Measurements from ENCODE around the gene ZMYM2.

Gene ZMYM2

DNA sequence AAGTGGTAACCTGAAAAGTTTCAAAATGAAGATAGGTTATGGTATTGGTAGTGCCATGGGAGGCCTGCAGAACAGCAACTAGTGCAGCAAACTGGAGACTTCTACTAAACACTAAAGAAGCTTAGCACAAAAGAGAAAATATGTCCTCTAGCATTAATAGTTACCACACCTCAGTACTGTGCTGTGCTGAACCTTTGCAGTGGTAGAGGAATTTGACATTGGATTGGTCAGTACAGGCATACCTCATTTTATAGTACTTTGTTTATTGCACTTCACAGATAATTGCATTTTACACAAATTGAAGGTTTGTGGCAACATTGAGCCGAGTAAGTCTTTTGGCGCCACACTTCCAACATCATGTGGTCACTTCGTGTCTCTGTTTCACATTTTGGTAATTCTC is 40.4 kb downstream of the ZMYM2 start:
- Histone ChIP-seq H3K27ac (ENCODE audit: low read length) (no peak overlapping the region), H3K79me2 (ENCODE audit: low read length) (peaks cover 19% of the 10 kb centered on the region), H3K36me3 (replicated peaks; ENCODE audit: insufficient read depth, low read length) (no peaks in the 10 kb centered on the region), H4K20me1 (ENCODE audit: insufficient read depth, low read length) (no peaks in the 10 kb centered on the region), H3K4me3 (ENCODE audit: low read length) (no peak overlapping the region), H3F3A (ENCODE audit: insufficient read depth, low read length) (no peaks in the 10 kb centered on the region), H3K4me2 (ENCODE audit: low read depth, low read length) (no peak overlapping the region), H3K9me2 (replicated peaks; ENCODE audit: insufficient read depth, low read length) (no peaks in the 10 kb centered on the region), H3K9me3 (replicated peaks; ENCODE audit: insufficient read depth, low read length) (no peaks in the 10 kb centered on the region), H3K27me3 (replicated peaks; ENCODE audit: insufficient read depth, low read length) (no peaks in the 10 kb centered on the region), H3K9ac (ENCODE audit: low read length) (no peak overlapping the region), H3K4me1 (ENCODE audit: low read length) (no peaks in the 10 kb centered on the region), H2AFZ (ENCODE audit: low read length) (no peak overlapping the region)
- no peak for TF ChIP-seq EZH2 (optimal IDR thresholded peaks at IDR 0.05; ENCODE audit: low read depth, low read length)
- TF ChIP-seq, protein P1, sequence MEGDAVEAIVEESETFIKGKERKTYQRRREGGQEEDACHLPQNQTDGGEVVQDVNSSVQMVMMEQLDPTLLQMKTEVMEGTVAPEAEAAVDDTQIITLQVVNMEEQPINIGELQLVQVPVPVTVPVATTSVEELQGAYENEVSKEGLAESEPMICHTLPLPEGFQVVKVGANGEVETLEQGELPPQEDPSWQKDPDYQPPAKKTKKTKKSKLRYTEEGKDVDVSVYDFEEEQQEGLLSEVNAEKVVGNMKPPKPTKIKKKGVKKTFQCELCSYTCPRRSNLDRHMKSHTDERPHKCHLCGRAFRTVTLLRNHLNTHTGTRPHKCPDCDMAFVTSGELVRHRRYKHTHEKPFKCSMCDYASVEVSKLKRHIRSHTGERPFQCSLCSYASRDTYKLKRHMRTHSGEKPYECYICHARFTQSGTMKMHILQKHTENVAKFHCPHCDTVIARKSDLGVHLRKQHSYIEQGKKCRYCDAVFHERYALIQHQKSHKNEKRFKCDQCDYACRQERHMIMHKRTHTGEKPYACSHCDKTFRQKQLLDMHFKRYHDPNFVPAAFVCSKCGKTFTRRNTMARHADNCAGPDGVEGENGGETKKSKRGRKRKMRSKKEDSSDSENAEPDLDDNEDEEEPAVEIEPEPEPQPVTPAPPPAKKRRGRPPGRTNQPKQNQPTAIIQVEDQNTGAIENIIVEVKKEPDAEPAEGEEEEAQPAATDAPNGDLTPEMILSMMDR (IDR thresholded peaks at IDR 0.05; ENCODE audit: low read length), result no peak
- no peak for TF ChIP-seq EZH2phosphoT487 (IDR thresholded peaks at IDR 0.05; ENCODE audit: low read length)
- DNase-seq, result no peak

DNA sequence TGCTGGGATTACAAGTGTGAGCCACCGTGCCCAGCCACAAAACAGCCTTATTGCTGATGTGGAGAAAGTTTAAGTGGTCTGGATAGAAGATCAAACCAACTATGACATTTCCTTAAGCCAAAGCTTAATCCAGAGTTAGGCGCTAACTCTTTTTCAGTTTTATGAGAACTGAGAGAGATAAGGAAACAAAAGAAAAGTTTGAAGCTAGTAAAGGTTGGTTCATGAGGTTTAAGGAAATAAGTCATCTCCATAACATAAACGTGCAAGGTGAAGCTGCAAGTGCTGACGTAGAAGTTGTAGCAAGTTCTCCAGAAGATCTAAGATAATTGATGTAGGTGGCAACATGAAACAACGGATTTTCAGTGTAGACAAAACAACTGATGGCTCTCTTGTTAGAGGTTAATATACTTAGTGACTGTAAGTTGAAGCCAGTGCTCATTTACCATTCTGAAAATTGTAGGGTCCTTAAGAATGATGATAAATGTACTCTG is 41.6 kb downstream of the ZMYM2 start:
- Histone ChIP-seq H3K27me3 (replicated peaks; ENCODE audit: insufficient read depth, low read length) (no peaks in the 10 kb centered on the region), H2AFZ (ENCODE audit: low read length) (no peak overlapping the region), H3K36me3 (replicated peaks; ENCODE audit: insufficient read depth, low read length) (no peaks in the 10 kb centered on the region), H3K9me2 (replicated peaks; ENCODE audit: insufficient read depth, low read length) (no peaks in the 10 kb centered on the region), H3K4me3 (ENCODE audit: low read length) (no peak overlapping the region), H3K79me2 (ENCODE audit: low read length) (peaks cover 19% of the 10 kb centered on the region), H3K9ac (ENCODE audit: low read length) (no peak overlapping the region), H3F3A (ENCODE audit: insufficient read depth, low read length) (no peaks in the 10 kb centered on the region), H3K27ac (ENCODE audit: low read length) (no peak overlapping the region), H3K4me1 (ENCODE audit: low read length) (no peaks in the 10 kb centered on the region), H4K20me1 (ENCODE audit: insufficient read depth, low read length) (no peaks in the 10 kb centered on the region), H3K9me3 (replicated peaks; ENCODE audit: insufficient read depth, low read length) (no peaks in the 10 kb centered on the region), H3K4me2 (ENCODE audit: low read depth, low read length) (no peak overlapping the region)
- no peak for DNase-seq
- TF ChIP-seq EZH2 (optimal IDR thresholded peaks at IDR 0.05; ENCODE audit: low read depth, low read length) (no peak), EZH2phosphoT487 (IDR thresholded peaks at IDR 0.05; ENCODE audit: low read length) (no peak)
- TF ChIP-seq, protein P1 (IDR thresholded peaks at IDR 0.05; ENCODE audit: low read length), result no peak

DNA sequence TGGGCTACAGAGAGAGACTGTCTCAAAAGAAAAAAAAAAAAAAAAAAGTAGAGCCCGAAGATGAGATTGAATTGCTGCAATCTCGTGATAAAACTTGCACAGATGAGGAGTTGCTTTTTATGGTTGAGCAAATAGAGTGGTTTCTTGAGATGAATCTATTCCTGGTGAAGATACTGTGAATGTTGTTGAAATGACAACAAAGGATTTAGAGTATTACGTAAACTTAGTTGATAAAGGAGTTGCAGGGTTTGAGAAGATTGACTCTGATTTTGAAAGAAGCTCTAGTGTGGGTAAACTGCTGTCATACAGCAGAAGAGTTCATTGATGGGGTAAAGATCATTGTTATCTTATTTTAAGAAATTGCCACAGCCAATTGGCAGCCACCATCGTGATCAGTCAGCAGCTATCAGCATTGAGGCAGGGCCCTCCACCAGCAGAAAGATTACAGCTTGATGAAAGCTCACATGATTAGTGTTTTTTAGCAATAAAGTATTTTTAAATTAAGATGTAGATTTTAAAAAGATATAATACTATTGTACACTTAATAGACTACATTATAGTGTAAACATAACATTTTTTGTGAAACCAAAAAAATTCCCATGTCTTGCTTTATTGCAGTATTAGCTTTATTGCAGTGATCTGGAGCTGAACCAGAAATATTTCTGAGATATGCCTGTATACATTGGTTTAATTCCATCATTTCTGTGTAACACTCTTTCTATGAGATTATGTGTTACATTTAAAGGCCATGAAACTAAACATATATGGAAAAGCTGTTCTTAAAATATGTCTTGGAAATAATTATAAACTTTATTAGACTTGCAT is 43.1 kb downstream of the ZMYM2 start:
- no peaks in the 10 kb centered on the region for H4K20me1 ChIP-seq (ENCODE audit: insufficient read depth, low read length)
- H3K4me3 ChIP-seq (ENCODE audit: low read length), result no peak overlapping the region
- H3K9me2 ChIP-seq (replicated peaks; ENCODE audit: insufficient read depth, low read length), result no peaks in the 10 kb centered on the region
- no peaks in the 10 kb centered on the region for H3K36me3 ChIP-seq (replicated peaks; ENCODE audit: insufficient read depth, low read length)
- H3K27ac ChIP-seq (ENCODE audit: low read length), result no peak overlapping the region
- H3K4me1 ChIP-seq (ENCODE audit: low read length), result no peaks in the 10 kb centered on the region
- H3K9me3 ChIP-seq (replicated peaks; ENCODE audit: insufficient read depth, low read length), result no peaks in the 10 kb centered on the region
- H2AFZ ChIP-seq (ENCODE audit: low read length), result no peak overlapping the region
- no peak for TF ChIP-seq EZH2phosphoT487 (IDR thresholded peaks at IDR 0.05; ENCODE audit: low read length)
- no peak overlapping the region for H3K9ac ChIP-seq (ENCODE audit: low read length)
- H3K4me2 ChIP-seq (ENCODE audit: low read depth, low read length), result no peak overlapping the region
- DNase-seq, result no peak
- peaks cover 12% of the 10 kb centered on the region for H3K79me2 ChIP-seq (ENCODE audit: low read length)
- no peaks in the 10 kb centered on the region for H3K27me3 ChIP-seq (replicated peaks; ENCODE audit: insufficient read depth, low read length)
- H3F3A ChIP-seq (ENCODE audit: insufficient read depth, low read length), result no peaks in the 10 kb centered on the region

GRCh38 chr13:20002787-20003186 is 44.3 kb downstream of the ZMYM2 start:
- no peak for TF ChIP-seq EZH2phosphoT487 (IDR thresholded peaks at IDR 0.05; ENCODE audit: low read length)
- TF ChIP-seq, protein P1 (IDR thresholded peaks at IDR 0.05; ENCODE audit: low read length), result no peak
- TF ChIP-seq EZH2 (optimal IDR thresholded peaks at IDR 0.05; ENCODE audit: low read depth, low read length), result no peak
- Histone ChIP-seq H3K9me3 (replicated peaks; ENCODE audit: insufficient read depth, low read length) (no peaks in the 10 kb centered on the region), H3K79me2 (ENCODE audit: low read length) (peaks cover 9% of the 10 kb centered on the region; the same call in 1 of the 2 replicates), H3F3A (ENCODE audit: insufficient read depth, low read length) (no peaks in the 10 kb centered on the region), H3K36me3 (replicated peaks; ENCODE audit: insufficient read depth, low read length) (no peaks in the 10 kb centered on the region), H2AFZ (ENCODE audit: low read length) (no peak overlapping the region), H4K20me1 (ENCODE audit: insufficient read depth, low read length) (no peaks in the 10 kb centered on the region), H3K9me2 (replicated peaks; ENCODE audit: insufficient read depth, low read length) (no peaks in the 10 kb centered on the region), H3K4me1 (ENCODE audit: low read length) (no peaks in the 10 kb centered on the region), H3K4me2 (ENCODE audit: low read depth, low read length) (no peak overlapping the region), H3K27me3 (replicated peaks; ENCODE audit: insufficient read depth, low read length) (no peaks in the 10 kb centered on the region), H3K27ac (ENCODE audit: low read length) (no peak overlapping the region), H3K9ac (ENCODE audit: low read length) (no peak overlapping the region), H3K4me3 (ENCODE audit: low read length) (no peak overlapping the region)
- no peak for DNase-seq
